ENCODE results near the gene TBC1D1.
A peak's percentile ranks its signal among the peaks of the same experiment; 100 is the strongest.

TBC1D1 gene

DNA sequence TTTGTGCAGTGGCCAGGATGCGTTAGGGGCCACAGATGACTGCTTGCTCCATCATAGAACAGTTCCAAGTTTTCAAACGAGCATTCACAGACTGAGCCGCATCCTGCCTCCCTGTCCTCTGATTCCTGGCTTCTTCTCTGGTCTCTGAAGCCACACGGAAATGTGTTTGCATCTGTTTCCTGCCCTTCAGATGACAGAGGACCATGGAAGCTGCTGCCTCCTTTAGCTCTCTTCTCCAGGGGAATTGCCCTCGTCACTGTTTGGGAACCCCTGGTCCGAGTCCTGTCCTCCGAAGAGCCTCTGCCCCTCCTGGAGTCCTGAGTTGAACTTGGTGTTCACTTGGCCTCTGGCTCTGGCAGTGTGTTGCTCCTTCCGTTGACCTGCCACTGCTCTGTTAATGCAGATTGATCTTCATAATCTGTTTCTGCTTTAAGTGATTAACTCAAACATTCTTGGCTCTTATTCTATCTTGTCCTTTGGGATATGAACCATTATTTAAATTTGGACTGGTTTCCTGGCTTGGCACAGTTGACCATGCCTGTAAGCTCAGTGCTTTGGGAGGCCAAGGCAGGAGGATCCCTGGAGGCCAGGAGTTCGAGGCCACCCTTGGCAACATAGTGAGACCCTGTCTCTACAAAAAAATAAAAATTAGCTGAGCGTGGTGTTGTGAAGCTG, 165.3 kb downstream of the TBC1D1 start:
- TF ChIP-seq, protein P1, sequence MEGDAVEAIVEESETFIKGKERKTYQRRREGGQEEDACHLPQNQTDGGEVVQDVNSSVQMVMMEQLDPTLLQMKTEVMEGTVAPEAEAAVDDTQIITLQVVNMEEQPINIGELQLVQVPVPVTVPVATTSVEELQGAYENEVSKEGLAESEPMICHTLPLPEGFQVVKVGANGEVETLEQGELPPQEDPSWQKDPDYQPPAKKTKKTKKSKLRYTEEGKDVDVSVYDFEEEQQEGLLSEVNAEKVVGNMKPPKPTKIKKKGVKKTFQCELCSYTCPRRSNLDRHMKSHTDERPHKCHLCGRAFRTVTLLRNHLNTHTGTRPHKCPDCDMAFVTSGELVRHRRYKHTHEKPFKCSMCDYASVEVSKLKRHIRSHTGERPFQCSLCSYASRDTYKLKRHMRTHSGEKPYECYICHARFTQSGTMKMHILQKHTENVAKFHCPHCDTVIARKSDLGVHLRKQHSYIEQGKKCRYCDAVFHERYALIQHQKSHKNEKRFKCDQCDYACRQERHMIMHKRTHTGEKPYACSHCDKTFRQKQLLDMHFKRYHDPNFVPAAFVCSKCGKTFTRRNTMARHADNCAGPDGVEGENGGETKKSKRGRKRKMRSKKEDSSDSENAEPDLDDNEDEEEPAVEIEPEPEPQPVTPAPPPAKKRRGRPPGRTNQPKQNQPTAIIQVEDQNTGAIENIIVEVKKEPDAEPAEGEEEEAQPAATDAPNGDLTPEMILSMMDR (conservative IDR thresholded peaks at IDR 0.05; ENCODE audit: low read length) = no peak
- no peak for DNase-seq (ENCODE audit: low read depth)
- no peak overlapping the region for H3K4me3 ChIP-seq (ENCODE audit: low read length)

DNA sequence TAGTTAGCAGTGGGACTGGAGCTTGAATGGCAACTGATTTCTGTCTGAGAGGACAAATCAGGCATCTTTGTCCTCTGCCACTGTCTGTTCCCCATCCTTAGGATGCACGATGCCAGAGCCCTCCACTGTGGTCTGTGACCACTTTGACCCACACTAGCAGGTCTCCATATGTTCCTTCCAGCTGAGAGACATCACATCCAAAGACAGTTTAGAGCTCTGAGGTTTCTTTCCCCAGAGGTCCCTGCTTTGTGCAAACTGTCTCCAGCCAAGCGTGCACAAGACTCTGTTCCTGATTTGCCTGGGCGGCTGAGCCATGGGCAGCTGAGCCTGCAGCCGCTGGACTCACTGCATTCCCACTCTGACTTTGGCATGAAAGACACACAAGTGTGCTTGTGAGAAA, 167.3 kb downstream of the TBC1D1 start:
- H3K4me3 ChIP-seq (ENCODE audit: low read length) = no peak overlapping the region
- DNase-seq (ENCODE audit: low read depth) = no peak
- TF ChIP-seq, protein P1 (conservative IDR thresholded peaks at IDR 0.05; ENCODE audit: low read length) = no peak

DNA sequence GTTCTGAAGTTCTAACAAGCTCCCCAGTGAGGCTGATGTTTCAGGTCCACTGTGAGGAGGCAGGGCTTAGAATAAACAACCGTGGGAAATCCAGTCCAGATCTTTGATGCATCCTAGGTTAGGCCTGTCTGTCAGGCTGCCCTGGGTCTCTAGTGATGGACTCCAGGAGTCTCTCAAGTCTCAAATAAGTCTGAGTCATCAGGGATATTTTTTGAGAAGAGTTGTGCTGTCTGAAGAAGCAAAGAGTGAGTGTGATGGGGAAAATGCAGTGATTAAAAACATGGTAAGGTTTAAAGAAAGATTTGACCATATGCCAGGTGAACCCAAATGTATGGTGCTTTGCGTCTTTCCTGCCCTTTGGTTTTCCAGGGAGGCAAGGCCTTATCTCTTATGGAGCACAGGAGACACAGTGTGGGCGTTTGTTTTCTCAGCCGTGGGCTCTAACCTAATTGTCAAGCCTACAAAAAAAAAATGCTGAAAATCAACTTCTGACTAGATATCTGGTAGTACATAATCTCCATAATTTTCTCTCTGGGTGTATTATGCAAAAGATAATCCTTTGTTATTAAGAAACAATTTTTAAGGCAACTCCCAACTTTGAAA, 170.0 kb downstream of the TBC1D1 start:
- no peak for DNase-seq (ENCODE audit: low read depth)
- no peak overlapping the region for H3K4me3 ChIP-seq (ENCODE audit: low read length)

DNA sequence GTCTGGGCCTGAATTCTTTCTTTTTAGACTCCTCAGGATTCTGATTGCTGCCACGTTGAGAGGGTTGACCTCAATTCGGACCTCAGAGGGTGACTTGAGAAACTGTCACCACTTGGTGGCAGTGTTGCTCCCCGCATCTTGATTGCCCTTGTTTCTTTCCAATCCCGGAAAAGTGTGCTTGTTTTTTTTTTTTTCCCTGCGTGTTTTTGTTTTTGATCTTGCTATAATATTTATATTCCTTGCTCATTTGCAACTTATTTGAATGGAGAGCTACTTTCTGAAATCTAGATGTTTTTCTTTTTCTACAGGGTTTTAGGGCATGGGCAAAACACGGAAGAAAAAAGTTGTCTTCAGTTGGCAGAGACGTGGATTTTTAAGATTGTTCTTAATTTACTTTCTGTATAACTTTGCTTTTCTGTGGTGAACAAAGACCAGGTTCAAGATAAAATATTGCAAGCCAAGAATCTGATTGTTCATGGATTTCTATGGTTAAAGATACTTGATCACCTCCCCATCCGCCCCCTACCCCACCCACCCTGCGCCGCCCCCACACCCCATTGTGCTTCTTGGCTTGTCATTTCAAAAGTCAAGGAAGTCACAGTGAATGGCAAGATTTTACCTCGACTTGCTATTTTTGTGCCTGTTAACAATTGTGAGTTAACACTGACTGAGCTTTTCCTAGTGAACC, 171.3 kb downstream of the TBC1D1 start:
- TF ChIP-seq, protein P1 (conservative IDR thresholded peaks at IDR 0.05; ENCODE audit: low read length) = peak; percentile 87
- peak overlapping the region; percentile 55 for H3K4me3 ChIP-seq (ENCODE audit: low read length)
- peak; percentile 72 for DNase-seq (ENCODE audit: low read depth)

More for the DNA sequence above, 170.0 kb downstream of the TBC1D1 start:
- TF ChIP-seq, protein P1 (conservative IDR thresholded peaks at IDR 0.05; ENCODE audit: low read length) = no peak

DNA sequence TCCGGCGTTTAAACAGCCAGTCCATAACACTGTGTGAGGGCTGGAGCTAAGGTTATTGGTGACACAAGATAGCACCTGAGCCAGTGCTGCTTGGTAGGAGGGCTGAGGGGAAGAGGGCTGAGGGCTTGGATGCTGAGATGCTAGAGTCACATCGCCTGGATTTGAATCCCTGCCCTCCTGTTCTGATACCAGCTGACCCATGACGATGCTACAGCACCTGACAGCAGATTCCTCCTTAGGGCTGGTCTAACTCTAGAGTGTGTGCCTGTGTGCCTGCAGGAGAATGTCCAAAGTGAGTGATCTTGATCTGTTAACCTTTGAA, 171.9 kb downstream of the TBC1D1 start:
- TF ChIP-seq, protein P1 (conservative IDR thresholded peaks at IDR 0.05; ENCODE audit: low read length) = no peak
- no peak for DNase-seq (ENCODE audit: low read depth)
- H3K4me3 ChIP-seq (ENCODE audit: low read length) = no peak overlapping the region

DNA sequence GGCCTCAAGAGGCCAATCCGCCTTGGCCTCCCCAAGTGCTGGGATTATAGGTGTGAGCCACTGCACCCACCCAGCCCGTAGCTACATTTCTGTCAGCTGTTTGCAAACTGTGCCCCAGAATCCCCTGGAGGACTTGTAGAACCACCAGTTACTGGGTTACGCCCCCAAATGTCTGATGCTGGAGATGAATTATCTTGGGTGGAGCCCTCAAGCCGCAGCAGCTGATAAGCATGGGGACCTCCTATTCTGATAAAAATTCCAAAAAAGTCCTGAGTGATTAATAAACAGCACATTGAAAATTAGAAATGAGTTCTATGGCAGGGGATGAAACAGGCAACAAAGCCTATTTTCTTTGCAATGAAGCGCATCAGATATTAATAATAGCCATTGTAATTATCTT, 174.3 kb downstream of the TBC1D1 start:
- TF ChIP-seq, protein P1 (conservative IDR thresholded peaks at IDR 0.05; ENCODE audit: low read length) = no peak
- no peak for DNase-seq (ENCODE audit: low read depth)
- no peak overlapping the region for H3K4me3 ChIP-seq (ENCODE audit: low read length)

DNA sequence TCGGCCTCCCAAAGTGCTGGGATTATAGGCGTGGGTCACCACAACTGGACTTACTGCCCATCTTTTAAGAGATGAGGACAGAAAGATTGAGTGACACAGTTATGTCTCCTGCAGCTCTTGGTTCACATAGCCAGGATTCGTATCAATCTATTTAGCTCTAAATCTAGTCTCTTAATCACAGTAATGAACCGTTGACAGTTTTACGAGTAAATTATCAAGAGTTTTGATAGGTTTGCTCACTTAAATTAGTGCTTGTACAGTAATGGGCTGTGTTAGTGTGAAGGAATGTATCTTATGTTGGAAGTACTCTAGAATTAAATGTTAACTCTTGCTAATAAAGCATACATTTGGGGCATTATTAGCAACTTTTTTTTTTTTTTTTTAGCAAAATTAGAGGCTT, 175.0 kb downstream of the TBC1D1 start:
- DNase-seq (ENCODE audit: low read depth) = no peak
- no peak overlapping the region for H3K4me3 ChIP-seq (ENCODE audit: low read length)
- TF ChIP-seq, protein P1 (conservative IDR thresholded peaks at IDR 0.05; ENCODE audit: low read length) = no peak

Data from AG10803 (cell line).